ENCODE data around the gene HSDL1. TPM values are rescaled to one million over a fixed set of nuclear protein-coding genes. Genes with fewer than 3 reads are reported as not detected.

HSDL1 gene
- total and polyA plus RNA-seq, 10 of the 15 experiments (the other 5 are each of a cell fraction or from before 2014, with no cell fraction given) = 2.0 to 13.4 (median 5.6) TPM

DNA sequence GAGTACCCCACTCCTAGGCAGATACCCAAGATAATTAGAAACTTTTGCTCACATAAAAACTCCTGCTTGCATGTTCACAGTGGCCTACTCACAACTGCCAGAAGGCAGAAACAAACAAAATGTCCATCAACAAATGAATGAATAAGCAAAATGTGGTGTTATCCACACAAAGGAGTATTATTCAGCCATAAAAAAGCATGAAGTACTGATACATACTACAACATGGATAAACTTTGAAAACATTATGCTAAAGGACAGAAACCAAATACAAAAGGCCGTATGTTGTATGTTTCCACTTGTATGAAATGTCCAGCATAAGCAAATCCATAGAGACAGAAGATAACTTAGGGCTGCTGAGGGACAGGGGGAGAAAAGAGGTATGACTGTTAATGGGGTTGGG is 1.9 kb downstream of the HSDL1 start:
- intact Hi-C loops (cut with micrococcal nuclease; ENCODE audit: unreplicated experiment) = no loop called here
- no peak overlapping the region for H3K4me2 ChIP-seq (ENCODE audit: control insufficient read depth, insufficient read depth)

More for the DNA sequence above, 1.9 kb downstream of the HSDL1 start:
- no peaks in the 10 kb centered on the region for H3K27me3 ChIP-seq (replicated peaks in 1 of 2; ENCODE audit: control insufficient read depth in 2 of 2, insufficient read depth in 2 of 2, low read length in 1 of 2)
- in situ Hi-C loops (cut with MboI) = loop anchor here (5.0 kb wide), 1 partner anchor 56 kb away; no protein-coding TSS in a partner anchor
- DNase-seq (ENCODE audit: low read depth, low spot score) (no peak), ATAC-seq (no peak), FAIRE-seq (no peak)
- H3K36me3 ChIP-seq (ENCODE audit: control insufficient read depth in 2 of 2, insufficient read depth in 2 of 2, low read length in 1 of 2) = no peaks in the 10 kb centered on the region
- no peaks in the 10 kb centered on the region for H3K9me3 ChIP-seq (replicated peaks; ENCODE audit: control insufficient read depth, insufficient read depth, low read length)
- ChIA-PET RAD21 (ENCODE audit: unreplicated experiment) (no interaction called here), SMC1A (ENCODE audit: uncharacterized antibody, unreplicated experiment) (interaction anchor here (0.7 kb wide), 2 partner anchors 11 to 19 kb away, joined by 3 read pairs; no protein-coding TSS in a partner anchor), POLR2A (no interaction called here), CTCF (interaction anchor here (1.4 to 1.7 kb wide), 2 partner anchors 44 to 46 kb away, joined by 3 to 5 read pairs; partner anchors contain the start of gene TAF1C)
- H3K79me2 ChIP-seq (ENCODE audit: control insufficient read depth, insufficient read depth, low read length) = peaks cover 1% of the 10 kb centered on the region
- no peak overlapping the region for H2AFZ ChIP-seq (ENCODE audit: control insufficient read depth, low read depth, low read length)
- no peak overlapping the region for H3K9ac ChIP-seq (ENCODE audit: control insufficient read depth, insufficient read depth, low read length)
- no peak for TF ChIP-seq TAF1 (IDR thresholded peaks at IDR 0.05; ENCODE audit: borderline replicate concordance, low read depth, low read length)
- TF ChIP-seq RUNX3 (IDR thresholded peaks at IDR 0.05; ENCODE audit: low read length) = no peak
- TF ChIP-seq, protein P1, sequence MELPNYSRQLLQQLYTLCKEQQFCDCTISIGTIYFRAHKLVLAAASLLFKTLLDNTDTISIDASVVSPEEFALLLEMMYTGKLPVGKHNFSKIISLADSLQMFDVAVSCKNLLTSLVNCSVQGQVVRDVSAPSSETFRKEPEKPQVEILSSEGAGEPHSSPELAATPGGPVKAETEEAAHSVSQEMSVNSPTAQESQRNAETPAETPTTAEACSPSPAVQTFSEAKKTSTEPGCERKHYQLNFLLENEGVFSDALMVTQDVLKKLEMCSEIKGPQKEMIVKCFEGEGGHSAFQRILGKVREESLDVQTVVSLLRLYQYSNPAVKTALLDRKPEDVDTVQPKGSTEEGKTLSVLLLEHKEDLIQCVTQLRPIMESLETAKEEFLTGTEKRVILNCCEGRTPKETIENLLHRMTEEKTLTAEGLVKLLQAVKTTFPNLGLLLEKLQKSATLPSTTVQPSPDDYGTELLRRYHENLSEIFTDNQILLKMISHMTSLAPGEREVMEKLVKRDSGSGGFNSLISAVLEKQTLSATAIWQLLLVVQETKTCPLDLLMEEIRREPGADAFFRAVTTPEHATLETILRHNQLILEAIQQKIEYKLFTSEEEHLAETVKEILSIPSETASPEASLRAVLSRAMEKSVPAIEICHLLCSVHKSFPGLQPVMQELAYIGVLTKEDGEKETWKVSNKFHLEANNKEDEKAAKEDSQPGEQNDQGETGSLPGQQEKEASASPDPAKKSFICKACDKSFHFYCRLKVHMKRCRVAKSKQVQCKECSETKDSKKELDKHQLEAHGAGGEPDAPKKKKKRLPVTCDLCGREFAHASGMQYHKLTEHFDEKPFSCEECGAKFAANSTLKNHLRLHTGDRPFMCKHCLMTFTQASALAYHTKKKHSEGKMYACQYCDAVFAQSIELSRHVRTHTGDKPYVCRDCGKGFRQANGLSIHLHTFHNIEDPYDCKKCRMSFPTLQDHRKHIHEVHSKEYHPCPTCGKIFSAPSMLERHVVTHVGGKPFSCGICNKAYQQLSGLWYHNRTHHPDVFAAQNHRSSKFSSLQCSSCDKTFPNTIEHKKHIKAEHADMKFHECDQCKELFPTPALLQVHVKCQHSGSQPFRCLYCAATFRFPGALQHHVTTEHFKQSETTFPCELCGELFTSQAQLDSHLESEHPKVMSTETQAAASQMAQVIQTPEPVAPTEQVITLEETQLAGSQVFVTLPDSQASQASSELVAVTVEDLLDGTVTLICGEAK (IDR thresholded peaks at IDR 0.05; ENCODE audit: borderline replicate concordance) = no peak
- TF ChIP-seq NR2C2 (IDR thresholded peaks at IDR 0.05; ENCODE audit: borderline replicate concordance, control insufficient read depth, insufficient read length, low read depth) = no peak
- H4K20me1 ChIP-seq (ENCODE audit: control insufficient read depth, insufficient read depth) = no peaks in the 10 kb centered on the region
- peaks cover 11% of the 10 kb centered on the region for H3K4me1 ChIP-seq (ENCODE audit: control insufficient read depth, insufficient read depth, low read length)
- no peak overlapping the region for H3K4me3 ChIP-seq
- BruUV-seq (replicated peaks) = no TSS peak
- 100% methylated on average over 1 of the region's 1 CpG for WGBS (ENCODE audit: insufficient coverage, insufficient replicate concordance, low lambda C conversion rate, missing lambda C conversion rate)
- no peak overlapping the region for H3K27ac ChIP-seq (ENCODE audit: control insufficient read depth, insufficient read depth)
